HG02981 (cell line): ENCODE measurements around the gene MESP2.

Source experiments
- ATAC-seq: cut with Tn5 transposase; IDR thresholded peaks from one replicate; pipeline ENCODE4 v1.9.1; 2021; ENCODE audit warnings: mild to moderate bottlenecking, moderate library complexity; ENCODE audit not compliant: unreplicated experiment

Gene MESP2

GRCh38 chr15:89776274-89777072, at the start of gene MESP2:
MESP2 (plus strand) TSS chr15:89776332; CDS start chr15:89776358, 26 bp downstream.
- ATAC-seq: peak; percentile 63

- no peak for ATAC-seq
Measured at GRCh38 chr15:89728254-89728653, 47.9 kb upstream of the MESP2 start.

- ATAC-seq: no peak
Measured at GRCh38 chr15:89731275-89731674, 44.9 kb upstream of the MESP2 start.

GRCh38 chr15:89732451-89733172, 43.5 kb upstream of the MESP2 start:
- ATAC-seq: no peak

GRCh38 chr15:89735773-89736172, 40.4 kb upstream of the MESP2 start:
- no peak for ATAC-seq

- ATAC-seq: peak; percentile 87
Measured at GRCh38 chr15:89740137-89740536, 36.0 kb upstream of the MESP2 start.

GRCh38 chr15:89743011-89743410, 33.1 kb upstream of the MESP2 start:
- ATAC-seq: no peak

- no peak for ATAC-seq
Measured at GRCh38 chr15:89743594-89743993, 32.5 kb upstream of the MESP2 start.

- ATAC-seq: no peak
Measured at GRCh38 chr15:89745131-89745530, 31.0 kb upstream of the MESP2 start.

- no peak for ATAC-seq
Measured at GRCh38 chr15:89745768-89746167, 30.4 kb upstream of the MESP2 start.

GRCh38 chr15:89746386-89746780, 29.7 kb upstream of the MESP2 start:
- ATAC-seq: no peak

- no peak for ATAC-seq
Measured at GRCh38 chr15:89747708-89748682, 28.1 kb upstream of the MESP2 start.

GRCh38 chr15:89749054-89749453, 27.1 kb upstream of the MESP2 start:
- no peak for ATAC-seq

- ATAC-seq: no peak
Measured at GRCh38 chr15:89749526-89749925, 26.6 kb upstream of the MESP2 start.

- ATAC-seq: peak; percentile 1
Measured at GRCh38 chr15:89749951-89750559, 26.1 kb upstream of the MESP2 start.

- ATAC-seq: peak; percentile 95
Measured at GRCh38 chr15:89750560-89751542, 25.3 kb upstream of the MESP2 start, which contains the start of gene MESP1. MESP1 (minus strand) TSS chr15:89751249; CDS start chr15:89751231, 18 bp downstream.

GRCh38 chr15:89751748-89752147, 24.4 kb upstream of the MESP2 start:
- ATAC-seq: no peak

GRCh38 chr15:89753855-89754254, 22.3 kb upstream of the MESP2 start:
- ATAC-seq: no peak
